ENCODE results near the gene MALT1.

MALT1 gene

DNA sequence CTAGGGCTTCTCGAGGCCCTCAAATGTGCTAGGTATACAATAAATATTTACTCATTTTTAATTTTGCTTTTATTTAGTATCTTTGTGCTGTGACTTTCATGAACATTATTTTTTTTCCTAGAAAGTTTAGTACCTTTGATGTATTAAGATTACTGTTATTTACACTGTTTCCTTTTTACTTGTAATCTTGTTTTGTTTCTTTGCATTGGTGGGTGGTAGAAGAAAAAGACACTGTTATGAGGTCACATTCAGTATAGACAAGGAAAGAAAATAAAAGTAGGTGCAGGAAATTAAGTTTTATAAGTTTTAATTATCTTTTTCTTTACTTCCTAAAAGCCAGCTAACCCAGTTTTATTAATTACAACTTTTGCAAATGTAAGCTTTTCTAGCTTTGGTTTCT, 23.0 kb downstream of the MALT1 start:
- no peak for DNase-seq

DNA sequence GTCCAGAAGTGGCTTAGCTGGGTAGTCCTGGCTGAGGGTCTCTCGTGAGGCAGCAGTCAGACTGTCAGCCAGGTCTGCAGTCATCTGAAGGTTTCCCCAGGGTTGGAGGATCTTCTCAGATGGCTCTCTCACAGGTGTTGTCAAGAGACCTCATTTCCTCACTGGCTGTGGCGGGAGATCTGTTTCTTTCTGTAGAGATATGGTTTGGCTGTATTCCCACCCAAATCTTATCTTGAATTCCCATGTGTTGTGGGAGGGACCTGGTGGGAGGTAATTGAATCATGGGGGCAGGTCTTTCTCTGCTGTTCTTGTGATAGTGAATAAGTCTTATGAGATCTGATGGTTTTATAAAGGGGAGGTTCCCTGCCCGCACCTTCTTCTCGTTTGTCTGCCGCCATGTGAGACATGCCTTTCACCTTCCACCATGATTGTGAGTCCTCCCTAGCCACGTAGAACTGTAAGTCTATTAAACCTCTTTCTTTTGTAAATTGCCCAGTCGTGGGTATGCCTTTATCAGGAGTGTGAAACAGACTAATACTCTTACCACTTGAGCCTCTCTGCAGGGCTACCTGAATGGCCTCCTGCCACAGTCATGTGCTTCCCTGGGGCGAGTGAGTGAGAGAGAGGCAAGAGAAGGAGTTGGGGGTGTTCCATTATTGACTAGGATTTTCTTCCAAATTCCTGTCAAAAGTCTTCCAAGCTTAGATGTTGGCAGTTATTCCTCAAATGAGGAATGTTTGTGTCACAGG, 23.6 kb downstream of the MALT1 start:
- no peak for DNase-seq

DNA sequence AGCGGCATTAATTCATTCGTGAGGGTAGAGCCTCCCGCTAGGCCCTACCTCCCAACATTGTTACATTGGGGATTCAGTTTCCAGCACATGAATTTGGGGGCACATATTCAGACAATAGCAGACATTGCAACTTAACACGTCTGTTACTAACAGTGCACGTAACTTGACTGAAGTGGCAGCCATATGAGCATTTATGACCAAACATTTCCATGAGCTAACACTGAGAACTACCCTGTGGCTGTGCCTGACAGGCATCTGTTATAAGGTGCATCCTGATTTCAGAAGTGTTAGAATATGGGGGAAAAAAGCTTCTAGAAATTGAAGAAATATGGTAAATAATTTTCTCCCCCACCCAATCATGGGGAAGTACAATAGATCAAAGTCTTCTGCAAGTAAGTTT, 24.5 kb downstream of the MALT1 start:
- no peak for DNase-seq

DNA sequence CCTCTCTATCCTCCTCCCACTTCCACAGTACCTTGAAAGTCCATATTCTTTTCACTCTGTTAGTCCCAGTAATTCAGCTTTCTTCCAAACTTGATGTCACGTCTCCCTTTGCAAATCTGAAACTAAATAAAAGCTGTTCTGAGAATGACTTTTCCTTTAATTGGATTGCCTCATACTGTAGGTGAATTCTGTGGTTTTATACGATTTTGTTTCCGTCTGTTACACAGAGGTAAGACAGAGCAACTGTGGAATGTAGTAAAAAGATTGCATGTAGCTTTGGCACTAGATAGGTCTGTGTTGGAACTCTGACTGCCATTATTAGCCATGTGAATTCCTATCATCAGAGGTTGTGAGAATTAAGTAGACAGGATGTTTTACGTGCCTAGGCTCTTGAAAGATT, 25.9 kb downstream of the MALT1 start:
- DNase-seq = no peak

DNA sequence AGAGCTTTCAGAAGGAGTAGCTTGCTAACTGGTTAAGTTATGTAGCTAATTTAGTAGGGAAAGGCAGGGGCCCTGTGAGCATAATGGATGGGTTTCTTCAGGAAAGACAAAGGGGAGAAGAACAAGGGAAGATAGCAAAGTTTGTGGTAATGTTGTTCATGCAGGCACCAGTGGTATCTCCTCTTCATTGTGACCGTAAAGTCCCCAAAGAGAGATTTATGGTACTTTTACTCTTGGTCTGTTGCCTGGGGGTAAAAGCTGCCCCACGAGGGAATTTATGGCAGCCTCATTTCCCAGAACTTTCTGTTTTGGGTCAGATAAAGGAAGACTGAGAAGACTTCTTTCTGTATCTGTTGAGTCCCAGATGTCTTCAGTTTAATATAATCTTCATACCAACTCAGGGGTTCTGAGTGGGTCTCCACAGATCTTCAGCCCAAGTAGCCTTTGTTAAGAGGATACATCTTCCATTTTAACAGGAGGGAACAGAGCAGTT, 27.5 kb downstream of the MALT1 start:
- no peak for DNase-seq

DNA sequence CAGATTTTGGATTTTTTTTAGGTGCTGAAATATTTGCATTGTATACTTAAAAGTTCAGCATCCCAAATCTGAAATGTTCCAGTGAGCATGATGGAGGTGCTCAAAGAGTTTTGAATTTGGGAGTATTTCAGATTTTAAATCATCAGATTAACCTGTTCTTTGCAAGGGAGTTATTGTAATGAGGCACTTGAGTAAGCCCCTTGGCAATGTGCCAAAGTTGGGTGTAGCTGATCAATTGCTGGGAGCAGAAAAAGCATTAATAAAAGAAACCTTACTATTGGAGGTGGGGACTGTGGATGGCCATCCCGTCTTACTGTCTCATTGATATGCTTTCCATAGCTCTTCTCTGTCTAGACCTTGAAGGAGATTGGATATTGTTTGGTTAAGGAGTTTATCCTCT, 28.3 kb downstream of the MALT1 start:
- no peak for DNase-seq

DNA sequence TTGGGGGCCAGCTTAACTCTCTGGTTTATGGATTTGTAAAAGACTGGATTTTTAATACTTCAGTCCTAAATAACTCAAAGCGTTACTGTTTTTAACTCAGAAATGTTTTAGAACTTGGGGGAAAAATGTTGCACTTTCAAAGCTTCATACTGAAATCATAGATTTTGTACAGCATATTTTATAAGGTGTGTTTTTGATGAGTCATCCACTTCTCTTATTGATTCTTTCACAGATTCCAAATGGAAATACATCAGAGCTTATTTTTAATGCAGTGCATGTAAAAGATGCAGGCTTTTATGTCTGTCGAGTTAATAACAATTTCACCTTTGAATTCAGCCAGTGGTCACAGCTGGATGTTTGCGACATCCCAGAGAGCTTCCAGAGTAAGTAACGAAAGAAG, 28.9 kb downstream of the MALT1 start:
- no peak for DNase-seq

DNA sequence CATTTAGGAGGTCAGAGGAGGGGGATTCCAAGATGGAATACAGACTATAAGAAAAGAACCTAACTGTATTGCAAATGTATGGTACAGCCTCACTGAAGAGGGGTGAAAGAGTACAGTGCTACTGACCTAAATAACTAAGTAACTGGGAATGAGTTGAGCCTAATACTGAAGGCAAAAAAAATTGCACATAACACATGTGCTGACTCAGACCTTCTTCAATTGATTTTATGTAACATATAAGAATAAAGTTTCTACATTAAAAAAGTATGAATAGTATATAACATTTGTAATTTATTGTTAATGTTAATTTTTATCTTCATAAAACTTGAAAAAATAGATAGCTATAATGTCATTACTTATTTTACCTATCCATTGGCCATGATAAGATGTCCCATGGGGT, 41.7 kb downstream of the MALT1 start:
- DNase-seq = no peak

DNA sequence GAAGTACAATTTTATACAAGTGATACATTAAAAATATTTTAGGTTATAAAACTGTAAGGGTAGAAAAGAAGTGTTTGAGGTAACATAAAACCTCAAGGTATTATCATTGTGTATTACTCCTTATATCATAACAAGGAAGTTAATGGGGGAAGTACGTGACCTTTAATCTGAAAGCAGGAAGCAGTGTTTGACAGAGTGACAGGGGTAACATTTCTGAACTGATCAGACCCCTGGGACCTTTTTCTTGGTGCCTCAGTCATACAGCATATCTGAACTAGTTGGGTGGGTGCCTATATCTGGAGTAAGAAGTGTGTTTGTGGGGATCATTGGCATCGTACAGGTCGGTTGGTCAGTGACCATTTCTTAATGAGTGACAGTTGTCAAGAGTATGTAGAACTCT, 43.0 kb downstream of the MALT1 start:
- DNase-seq = peak; percentile 50

DNA sequence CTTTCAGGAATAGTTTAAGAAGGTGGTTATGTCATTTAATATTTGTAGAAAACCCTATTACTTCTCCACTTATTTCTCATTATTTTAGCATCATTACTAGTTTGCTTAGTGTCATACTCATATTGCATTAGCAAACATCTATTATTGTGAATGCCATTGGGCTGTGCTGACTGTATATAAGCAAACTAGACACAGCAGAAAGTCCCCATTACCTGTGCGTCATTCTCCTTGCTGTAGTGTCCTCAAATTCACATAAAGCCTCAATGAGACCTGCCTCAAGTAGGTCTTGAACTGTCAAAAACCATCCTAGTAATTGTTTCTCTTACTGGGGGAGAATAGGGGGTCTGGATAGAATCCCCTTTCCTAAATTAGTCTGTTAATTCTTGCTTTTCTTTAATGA, 43.6 kb downstream of the MALT1 start:
- DNase-seq = no peak

DNA sequence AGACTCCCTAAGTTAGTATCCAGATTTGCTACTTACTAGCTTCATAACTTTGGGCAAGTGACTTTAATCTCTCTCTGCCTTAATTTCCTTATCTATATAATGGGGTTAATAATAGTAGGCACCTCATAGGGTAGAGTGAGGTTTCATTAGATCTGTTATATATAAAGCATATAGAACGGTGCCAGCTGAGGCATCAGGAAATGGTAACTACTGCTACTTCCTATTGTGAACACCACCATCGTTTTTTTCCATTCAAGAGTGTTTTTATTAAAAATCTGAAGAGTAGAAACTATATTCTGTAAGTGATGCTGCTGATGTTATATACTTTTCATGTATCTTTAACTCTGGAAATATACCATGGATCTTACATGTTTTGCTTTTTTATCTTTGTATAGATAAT, 44.3 kb downstream of the MALT1 start:
- no peak for DNase-seq

DNA sequence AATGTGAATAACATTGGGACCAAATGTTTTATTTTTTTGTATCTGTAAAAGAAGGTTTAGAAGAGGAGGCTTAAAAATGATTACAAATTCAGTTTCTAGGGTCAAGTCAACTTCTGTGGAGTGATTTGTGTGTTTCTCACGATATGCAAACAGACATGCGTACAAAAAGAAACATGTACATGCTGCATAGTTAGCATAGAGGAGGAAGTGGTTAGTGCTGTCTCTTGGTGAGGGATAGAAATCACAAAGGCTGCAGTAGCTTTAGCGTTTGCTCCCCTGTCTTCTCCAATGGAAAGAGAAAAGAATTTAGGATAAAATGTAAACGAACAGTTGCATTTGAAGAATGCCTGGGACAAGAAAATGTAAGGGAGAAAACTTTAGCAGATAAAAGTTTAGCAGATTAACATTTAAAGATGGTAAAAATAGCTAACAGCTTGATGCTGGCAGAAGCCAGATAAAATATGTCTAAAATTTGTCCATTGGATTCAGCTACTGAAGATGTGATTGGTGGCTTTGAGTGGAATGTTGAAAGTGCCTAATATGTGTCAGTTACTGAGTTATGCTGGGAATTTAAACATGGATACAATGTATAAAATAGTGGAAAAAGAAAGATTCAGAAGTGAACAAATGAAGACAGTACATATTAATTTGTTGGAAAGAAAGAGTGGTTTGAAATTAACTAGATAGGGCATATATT, 44.9 kb downstream of the MALT1 start:
- peak; percentile 57 for DNase-seq

DNA sequence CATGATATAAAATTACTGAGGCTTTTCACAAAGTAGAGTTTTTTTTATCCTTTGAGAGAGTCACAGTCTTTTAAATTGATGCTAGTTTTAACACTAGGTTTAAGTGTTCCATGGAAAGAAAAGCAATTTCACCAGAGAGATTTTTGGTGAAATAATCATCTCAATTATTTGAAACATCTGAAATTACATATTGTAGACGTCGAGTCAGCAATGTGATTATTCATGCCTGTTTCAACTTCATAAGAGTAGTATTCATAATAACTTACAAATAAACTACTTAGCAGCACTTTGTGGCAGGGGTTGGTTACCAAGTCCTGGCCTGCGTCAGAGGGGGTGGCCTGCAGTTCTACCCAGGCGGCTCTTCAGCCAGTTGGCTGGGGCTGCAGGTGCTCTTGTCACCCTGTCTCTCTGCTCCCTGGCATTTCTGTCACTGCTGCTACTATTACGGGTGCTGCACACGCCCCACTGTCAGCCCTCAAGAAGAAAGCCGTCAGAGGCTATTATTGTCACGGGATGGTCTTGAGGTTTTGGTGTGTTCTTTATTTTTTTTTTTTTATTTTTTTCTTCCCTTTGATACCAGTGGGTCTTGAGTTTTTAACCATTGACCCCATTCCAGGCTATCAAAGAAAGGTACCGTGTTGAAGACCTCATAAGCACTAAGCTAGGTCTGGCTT, 50.4 kb downstream of the MALT1 start:
- no peak for DNase-seq

DNA sequence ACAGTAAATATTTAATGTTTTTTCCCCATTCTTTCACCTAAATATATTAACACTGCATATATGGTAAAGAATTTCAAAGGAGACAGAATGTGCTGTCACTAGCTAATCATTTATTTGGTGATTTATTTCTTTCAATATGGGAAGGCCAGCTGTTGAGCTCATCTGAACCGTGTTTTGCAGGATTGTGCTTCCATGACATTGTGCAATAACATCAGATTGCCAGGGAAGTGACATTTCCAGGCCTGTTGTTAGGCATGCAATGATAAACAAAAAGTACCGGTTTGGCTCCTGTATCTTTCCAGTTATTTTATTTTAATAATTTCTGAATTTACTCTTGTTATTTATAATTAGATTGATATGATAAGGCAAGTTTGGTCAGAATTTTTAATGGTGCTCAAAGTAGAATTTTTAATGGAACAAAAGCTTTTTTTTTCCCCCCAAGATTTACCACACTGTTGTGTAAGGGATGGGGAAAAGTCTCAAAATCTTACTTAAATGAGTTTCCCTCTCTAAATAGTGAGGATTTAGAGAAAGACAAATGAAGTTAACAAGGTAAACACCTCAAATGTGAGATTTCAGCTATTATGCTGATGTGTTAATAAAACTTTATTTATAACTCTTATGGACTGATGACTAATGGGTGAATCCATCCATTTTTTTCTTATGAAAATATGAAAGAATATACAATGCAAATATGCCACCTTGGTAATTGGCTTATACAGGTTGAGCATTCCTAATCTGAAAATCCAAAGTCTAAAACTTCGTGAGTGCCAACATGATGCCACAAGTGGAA, 52.7 kb downstream of the MALT1 start:
- DNase-seq = no peak

DNA sequence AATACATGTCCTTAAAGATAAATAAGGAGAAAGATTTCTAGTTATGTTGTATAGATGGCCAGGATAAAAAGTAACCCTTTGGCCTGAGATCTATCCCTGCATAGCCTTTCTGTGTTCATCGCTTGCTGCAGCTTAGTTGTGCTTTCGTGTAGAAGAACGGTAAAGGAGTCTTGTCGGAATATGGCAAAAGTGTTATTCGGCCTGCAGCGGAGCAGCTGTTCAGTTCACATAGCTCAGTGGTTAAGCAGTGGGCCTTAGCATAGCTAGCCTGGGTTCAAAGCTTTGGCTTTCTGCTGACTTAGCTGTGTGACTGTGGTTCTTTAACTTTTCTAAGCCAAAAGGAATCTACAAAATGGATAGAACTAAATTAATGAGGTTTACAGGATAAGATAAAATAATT, 55.4 kb downstream of the MALT1 start:
- no peak for DNase-seq

DNA sequence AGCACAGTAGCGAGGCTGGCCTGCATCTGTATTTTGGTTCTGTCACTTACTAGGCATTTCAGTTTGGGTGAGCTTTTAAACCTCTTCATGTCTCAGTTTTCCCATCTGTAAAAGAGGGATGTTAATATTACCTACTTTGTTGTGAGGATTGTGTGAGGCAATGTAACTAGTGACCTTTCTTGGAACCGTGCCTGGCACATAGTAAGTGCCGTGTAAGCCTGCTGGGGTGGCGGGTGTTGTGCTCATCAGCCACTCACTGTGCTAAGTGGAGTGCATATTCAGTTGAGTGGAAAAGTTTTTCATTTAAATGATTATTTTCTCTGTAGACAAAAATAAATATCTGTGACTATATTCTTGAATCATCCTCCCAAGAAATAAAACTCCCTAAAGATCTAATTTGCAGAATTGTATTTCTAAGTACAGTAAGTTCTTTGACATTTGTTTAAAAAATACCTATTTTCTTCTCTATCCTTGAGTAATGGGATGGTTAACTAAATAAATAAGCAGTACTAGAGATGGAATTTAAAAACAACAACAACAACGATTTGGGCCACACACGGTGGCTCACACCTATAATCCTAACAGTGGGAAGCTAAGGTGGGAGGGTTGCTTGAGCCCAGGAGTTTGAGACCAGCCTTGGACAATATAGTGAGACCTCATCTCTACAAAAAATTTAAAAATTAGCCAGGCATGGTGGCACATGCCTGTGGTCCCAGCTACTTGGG, 56.7 kb downstream of the MALT1 start:
- no peak for DNase-seq

DNA sequence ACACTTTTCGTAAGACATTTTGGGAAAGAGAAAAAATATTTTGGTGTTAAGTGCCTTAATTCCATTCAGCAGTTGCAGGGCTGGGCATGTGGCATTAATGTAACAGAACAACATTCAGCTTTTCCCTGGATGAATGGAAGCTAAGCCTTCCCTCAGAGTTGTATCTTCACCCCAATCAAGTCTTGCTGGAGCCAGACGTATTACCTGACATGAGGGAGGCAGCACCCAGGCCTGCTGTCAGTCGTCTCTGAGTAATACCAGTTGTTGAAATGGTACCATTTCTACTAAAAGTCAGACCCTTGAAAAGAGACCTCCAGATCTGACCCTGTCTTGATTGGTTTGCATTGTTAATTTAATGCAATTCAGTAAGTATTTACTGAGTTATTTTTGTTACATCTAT, 57.5 kb downstream of the MALT1 start:
- no peak for DNase-seq

DNA sequence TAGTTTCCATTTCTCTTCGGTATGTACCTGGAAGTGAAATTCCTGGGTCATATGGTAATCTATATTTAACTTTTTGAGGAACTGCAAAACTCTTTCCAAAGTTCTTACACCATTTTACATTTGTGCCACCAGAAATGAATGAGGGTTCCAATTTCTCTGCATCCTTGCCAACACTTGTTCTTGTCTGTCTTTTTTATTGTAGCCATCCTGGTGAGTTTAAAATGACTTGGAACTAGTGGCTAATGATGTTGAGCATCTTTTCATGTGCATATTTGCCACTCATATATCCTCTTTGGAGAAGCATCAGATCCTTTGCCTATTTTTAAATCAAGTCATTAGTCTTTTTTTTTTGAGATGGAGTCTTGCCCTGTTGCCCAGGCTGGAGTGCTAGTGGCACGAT, 59.4 kb downstream of the MALT1 start:
- no peak for DNase-seq

DNA sequence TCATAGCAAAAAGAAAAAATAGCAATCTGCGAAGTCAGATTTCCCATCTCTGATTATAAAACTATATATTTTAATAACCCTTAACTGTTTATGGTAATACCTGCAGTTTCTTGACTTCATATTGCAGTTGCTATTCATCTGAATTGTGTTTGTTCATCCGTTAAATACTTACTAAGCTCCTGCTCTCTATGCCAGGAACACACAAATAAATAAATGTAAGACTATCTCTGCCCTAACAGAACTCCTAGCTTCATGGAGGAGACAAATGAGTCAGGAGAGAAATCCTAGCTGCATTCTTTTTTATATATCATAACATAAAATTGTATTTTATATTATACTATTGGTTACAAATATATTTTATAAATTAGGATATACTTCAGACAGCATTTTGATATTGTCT, 61.2 kb downstream of the MALT1 start:
- no peak for DNase-seq

DNA sequence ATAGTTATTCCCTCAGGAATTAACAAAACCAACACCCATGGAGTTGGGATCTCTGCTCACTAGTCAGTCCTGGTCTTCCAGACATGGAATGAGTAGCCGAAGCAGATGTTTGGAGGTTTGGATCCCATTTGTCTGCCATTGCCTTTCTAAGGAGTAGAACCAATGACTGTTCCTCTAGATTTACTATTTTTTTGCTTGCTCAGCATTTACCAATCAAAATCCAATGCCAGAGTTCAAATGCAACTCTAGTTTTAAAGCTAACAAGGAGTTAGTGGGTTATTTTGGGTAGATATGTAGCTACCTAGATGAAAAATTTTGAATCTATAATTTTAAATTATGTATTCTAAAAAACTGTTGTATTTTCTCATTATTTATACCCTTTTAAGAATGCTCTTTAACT, 62.6 kb downstream of the MALT1 start:
- no peak for DNase-seq

DNA sequence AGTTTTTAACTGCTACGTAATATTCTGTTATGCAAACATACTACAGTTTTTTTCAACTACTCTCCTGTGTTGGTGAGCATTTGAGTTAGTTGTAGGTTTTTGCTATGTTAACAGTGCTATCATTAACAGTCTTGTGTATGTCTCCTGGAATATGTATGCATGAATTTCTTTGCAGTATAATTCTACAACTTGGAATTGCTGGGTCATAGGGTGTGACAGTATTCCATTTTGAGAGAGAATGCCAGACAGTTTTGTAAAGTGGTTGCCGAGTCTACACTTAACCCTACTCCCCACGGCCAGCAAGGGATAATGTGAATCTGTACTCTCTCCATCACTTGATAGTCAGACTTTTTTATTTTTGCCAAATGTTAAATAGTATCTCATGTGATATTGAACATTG, 67.1 kb downstream of the MALT1 start:
- no peak for DNase-seq

DNA sequence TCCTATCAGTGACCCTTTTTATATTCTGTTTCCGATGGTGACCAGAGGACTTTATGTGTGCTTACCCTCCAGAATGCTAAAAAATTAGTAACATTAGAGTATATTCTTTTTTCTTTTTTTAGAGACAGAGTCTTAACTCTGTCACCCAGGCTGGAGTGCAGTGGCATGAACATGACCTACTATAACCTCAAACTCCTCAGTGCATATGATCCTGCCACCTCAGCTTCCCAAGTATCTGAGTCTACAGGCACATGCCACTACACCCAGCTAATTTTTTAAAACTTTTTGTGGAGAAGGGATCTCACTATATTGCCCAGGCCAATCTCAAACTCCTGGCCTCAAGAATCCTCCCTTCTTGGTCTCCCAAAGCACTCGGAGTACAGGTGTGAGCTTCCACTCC, 74.6 kb downstream of the MALT1 start:
- no peak for DNase-seq

All from CD4-positive, alpha-beta T cell treated with Interleukin-4 for 4 hours (primary cell).